Heart right ventricle (tissue), 12 donors: ENCODE results near the gene SCLT1. TPM values are rescaled to one million over a fixed set of nuclear protein-coding genes. Genes with fewer than 3 reads are reported as not detected.

ENCODE experiments used
- polyA plus RNA-seq, 2 donors: library from polyadenylated mRNA; stranded (reverse); fragments of 200-250 nt; gene quantifications; one replicate each; pipeline ENCODE4 v1.2.3, GENCODE V29; 2013
- total RNA-seq, 10 donors: library from RNA; stranded (reverse); fragmentation: NEBNext Ultra II Directional in 3 of 10; extraction: Animal tissue kit (Norgen Biotek cat#: 25700) in 3 of 10; gene quantifications; one replicate each; pipeline versions ENCODE4 v1.2.1 to v1.2.4, GENCODE V29; 2021 to 2023
- donor health status: ischemic (EF 13 %, LVEDD 7.1; RV severe dilation, severe dysfunction).
- donor health status: healthy with polysubstance abuse.
- donor health status: DM: no; HTN: yes; CAD: no.
- donor health status: DM: no; HTN: no; CAD: no.
- donor health status: ischemic (EF 25% LVEDD 6.9; RV normal size, moderate dysfunction).
- donor health status: ischemic (EF 25% LVEDD 5.7; RV mildly dilated, moderate dysfunction).
- donor health status: healthy.
- donor health status: nonischemic (EF 11% LVEDD 7.7; RV severe dilation, severe dysfunction).
- donor health status: DM: yes; HTN: yes; CAD: no.
- donor health status: PGD.
- donor health status: ischemic (EF 29% LVEDD 5.4; RV normal size, mild dysfunction).
- donor health status: nonischemic (EF 23%, LVEDD 6.1; RV moderate dilation, normal function).

Gene SCLT1
- total and polyA plus RNA-seq, 12 donors: 3.0 to 12.4 (median 9.9) TPM

Other genes with a start within 250 kb of the SCLT1 start
- 1 to 10 TPM; 2.5 to 5.2 (median 4.7) TPM for gene C4orf33, start 2.6 kb upstream of the SCLT1 start, total RNA-seq
- 1 to 10 TPM; 3.0 to 7.5 TPM for gene C4orf33, start 2.6 kb upstream of the SCLT1 start, polyA plus RNA-seq